ENCODE data around the gene ALDH1L1.

- TF ChIP-seq CTCF (IDR thresholded peaks at IDR 0.05 in 4 of 5, conservative IDR thresholded peaks at IDR 0.05 in 1 of 5) = no peak
- TF ChIP-seq POLR2A (IDR thresholded peaks at IDR 0.05) = no peak
Measured at GRCh38 chr3:126105691-126106187, 74.6 kb downstream of the ALDH1L1 start.
